WTC11 (cell line): Measurements from ENCODE around the gene RHBDD3.
"Not testable (repeated sequence)": the region's sequence is repeated elsewhere in the genome, so short reads cannot be mapped to it uniquely, and the experiment has no call there.

Source experiments
- CTCF ChIP-seq: fragments of 200-600 bp; IDR thresholded peaks from 2 replicates; pipeline ENCODE4 v1.8.0; 2022; ENCODE audit warnings: antibody characterized with exemption
- E2F1 ChIP-seq: sonication (generic); formaldehyde crosslinking; IDR thresholded peaks from 2 replicates; pipeline ENCODE4 v1.8.0; 2022; ENCODE audit warnings: mild to moderate bottlenecking, missing genetic modification reagents
- NFE2L1 ChIP-seq: sonication (generic); formaldehyde crosslinking; IDR thresholded peaks from 2 replicates; pipeline ENCODE4 v1.8.1; 2023; ENCODE audit warnings: missing genetic modification reagents
- PREB ChIP-seq: sonication (generic); formaldehyde crosslinking; IDR thresholded peaks from 2 replicates; pipeline ENCODE4 v1.8.1; 2022; ENCODE audit warnings: mild to moderate bottlenecking, missing genetic modification reagents, moderate library complexity, borderline replicate concordance
- RELA ChIP-seq: sonication (generic); formaldehyde crosslinking; IDR thresholded peaks from 2 replicates; pipeline ENCODE4 v1.8.1; 2022; ENCODE audit warnings: missing genetic modification reagents, mild to moderate bottlenecking, borderline replicate concordance
- SP1 ChIP-seq: sonication (generic); formaldehyde crosslinking; conservative IDR thresholded peaks from 2 replicates; pipeline ENCODE4 v1.8.1; 2022; ENCODE audit warnings: missing genetic modification reagents
- ZNF138 ChIP-seq: sonication (generic); formaldehyde crosslinking; conservative IDR thresholded peaks from 2 replicates; pipeline ENCODE4 v1.8.1; 2022; ENCODE audit warnings: mild to moderate bottlenecking, moderate library complexity, missing genetic modification reagents

- TF ChIP-seq RELA; PREB; E2F1 (CRISPR knock-in tag); CTCF; SP1 (CRISPR knock-in tag); NFE2L1; ZNF138 (CRISPR knock-in tag): not testable (repeated sequence)
Observed at GRCh38 chr22:29240481-29240880, 27.3 kb downstream of the RHBDD3 start.
